ENCODE data around the gene DENND2D. TPM values are rescaled to one million over a fixed set of nuclear protein-coding genes. Genes with fewer than 3 reads are reported as not detected.
"Not testable (repeated sequence)": the region's sequence is repeated elsewhere in the genome, so short reads cannot be mapped to it uniquely, and the experiment has no call there.

Gene DENND2D
- polyA plus RNA-seq, 1 donor, result 1.0 TPM

GRCh38 chr1:111221633-111222291 is 21.3 kb upstream of the DENND2D start:
- DNase-seq (ENCODE audit: low read depth), result no peak

- DNase-seq (ENCODE audit: low read depth), result no peak
Observed at GRCh38 chr1:111221276-111221632, 20.8 kb upstream of the DENND2D start.

GRCh38 chr1:111220302-111220890 is 19.9 kb upstream of the DENND2D start:
- DNase-seq (ENCODE audit: low read depth), result no peak

- no peak for DNase-seq (ENCODE audit: low read depth)
Observed at GRCh38 chr1:111219557-111220286, 19.3 kb upstream of the DENND2D start.

GRCh38 chr1:111218701-111219556 is 18.5 kb upstream of the DENND2D start:
- DNase-seq (ENCODE audit: low read depth), result no peak

- no peak for DNase-seq (ENCODE audit: low read depth)
Observed at GRCh38 chr1:111217183-111217910, 16.9 kb upstream of the DENND2D start.

GRCh38 chr1:111216751-111217150 is 16.3 kb upstream of the DENND2D start:
- no peak for DNase-seq (ENCODE audit: low read depth)

GRCh38 chr1:111215285-111215684 is 14.8 kb upstream of the DENND2D start:
- DNase-seq (ENCODE audit: low read depth), result not testable (repeated sequence)

- DNase-seq (ENCODE audit: low read depth), result no peak
Observed at GRCh38 chr1:111214884-111215283, 14.4 kb upstream of the DENND2D start.

- no peak for DNase-seq (ENCODE audit: low read depth)
Observed at GRCh38 chr1:111214074-111214801, 13.8 kb upstream of the DENND2D start.

- DNase-seq (ENCODE audit: low read depth), result no peak
Observed at GRCh38 chr1:111213412-111213811, 13.0 kb upstream of the DENND2D start.

GRCh38 chr1:111212634-111213335 is 12.3 kb upstream of the DENND2D start:
- no peak for DNase-seq (ENCODE audit: low read depth)

- no peak for DNase-seq (ENCODE audit: low read depth)
Observed at GRCh38 chr1:111211921-111212320, 11.5 kb upstream of the DENND2D start.

GRCh38 chr1:111209622-111210021 is 9.2 kb upstream of the DENND2D start:
- no peak for DNase-seq (ENCODE audit: low read depth)

- DNase-seq (ENCODE audit: low read depth), result no peak
Observed at GRCh38 chr1:111208921-111209320, 8.5 kb upstream of the DENND2D start.

- no peak for DNase-seq (ENCODE audit: low read depth)
Observed at GRCh38 chr1:111205714-111206050, 5.2 kb upstream of the DENND2D start.

GRCh38 chr1:111204983-111205713 is 4.7 kb upstream of the DENND2D start:
- no peak for DNase-seq (ENCODE audit: low read depth)

- no peak for DNase-seq (ENCODE audit: low read depth)
Observed at GRCh38 chr1:111204201-111204982, 3.9 kb upstream of the DENND2D start.
